ENCODE measurements around the gene MKNK1.

- TF ChIP-seq JUND (IDR thresholded peaks at IDR 0.05), result no peak
- no peak for TF ChIP-seq CTCF (IDR thresholded peaks at IDR 0.05)
- TF ChIP-seq ZBTB33 (IDR thresholded peaks at IDR 0.05; ENCODE audit: borderline replicate concordance, low read depth), result no peak
- no peak for TF ChIP-seq RAD21 (IDR thresholded peaks at IDR 0.05; ENCODE audit: low read length)
- TF ChIP-seq EZH2phosphoT487 (IDR thresholded peaks at IDR 0.05; ENCODE audit: borderline replicate concordance, low read depth), result no peak
- no peak for TF ChIP-seq GATA2 (CRISPR knock-in tag; IDR thresholded peaks at IDR 0.05)
- no peak for TF ChIP-seq POLR2AphosphoS5 (IDR thresholded peaks at IDR 0.05; ENCODE audit: low read depth, low read length)
- no peak for TF ChIP-seq RCOR1 (IDR thresholded peaks at IDR 0.05; ENCODE audit: low read length)
- no peak for TF ChIP-seq REST (IDR thresholded peaks at IDR 0.05; ENCODE audit: low read depth, low read length)
- TF ChIP-seq TCF12 (IDR thresholded peaks at IDR 0.05), result no peak
- no peak for TF ChIP-seq TEAD4 (IDR thresholded peaks at IDR 0.05; ENCODE audit: borderline replicate concordance, insufficient read depth)
- no peak for TF ChIP-seq TAF1 (IDR thresholded peaks at IDR 0.05; ENCODE audit: borderline replicate concordance, low read depth, low read length)
- no peak for TF ChIP-seq GABPA (IDR thresholded peaks at IDR 0.05; ENCODE audit: low read depth)
Observed at GRCh38 chr1:46525253-46525983, 78.7 kb downstream of the MKNK1 start.

Data from SK-N-SH (cell line).